IMR-90 (cell line): ENCODE measurements around the gene IL36A. TPM values are rescaled to one million over a fixed set of nuclear protein-coding genes. Genes with fewer than 3 reads are reported as not detected.

ENCODE experiments used
- ATAC-seq: fragments of 200-7000 bp; cut with Tn5 transposase; 2 replicates; pipeline ENCODE4 v1.9.1; 2020; ENCODE audit warnings: low read depth, mild to moderate bottlenecking, moderate library complexity
- BruUV-seq: library from RNA; stranded (reverse); fragments of 400-500 nt; replicated peaks from 2 replicates; lab custom pipeline; 2021; lab: Mats Ljungman, UMichigan
- CTCF ChIA-PET: fragments of 300-600 bp; formaldehyde crosslinking; extraction: SDS; loops from one replicate; lab custom pipeline; 2021; ENCODE audit warnings: antibody characterized with exemption; lab: Yijun Ruan, JAX
- POLR2A ChIA-PET: fragments of 300-600 bp; sonication (Branson Sonifier 250); formaldehyde crosslinking; loops from one replicate; lab custom pipeline; 2022; ENCODE audit warnings: antibody characterized with exemption; ENCODE audit not compliant: unreplicated experiment; lab: Charles Lee
- DNase-seq: peaks from one replicate; pipeline ENCODE4 v3.0.0; 2013
- H2AFZ ChIP-seq: replicated peaks from 2 replicates; pipeline ENCODE3; 2013; ENCODE audit warnings: low read length, mild to moderate bottlenecking; ENCODE audit not compliant: poor library complexity
- H2AK5ac ChIP-seq: 2 replicates; pipeline ENCODE4 v1.6.1; 2013; ENCODE audit warnings: low read depth, low read length, inconsistent platforms
- H2AK9ac ChIP-seq: replicated peaks from 2 replicates; pipeline ENCODE3; 2013; ENCODE audit warnings: mild to moderate bottlenecking, low read depth, low read length, moderate library complexity; ENCODE audit not compliant: poor library complexity
- H2BK120ac ChIP-seq: 2 replicates; pipeline ENCODE4 v1.6.1; 2013; ENCODE audit warnings: low read depth, low read length, inconsistent platforms
- H2BK15ac ChIP-seq: 3 replicates; pipeline ENCODE4 v1.6.1; 2013; ENCODE audit warnings: low read depth, low read length, inconsistent platforms
- H2BK20ac ChIP-seq: 2 replicates; pipeline ENCODE4 v1.6.1; 2013; ENCODE audit warnings: low read depth, mild to moderate bottlenecking, inconsistent platforms, low read length, moderate library complexity
- H2BK5ac ChIP-seq: 2 replicates; pipeline ENCODE4 v1.6.1; 2013; ENCODE audit warnings: mild to moderate bottlenecking, low read depth, low read length, inconsistent platforms; ENCODE audit not compliant: poor library complexity, severe bottlenecking
- H3K14ac ChIP-seq: replicated peaks from 2 replicates; pipeline ENCODE4 v1.6.1; 2013; ENCODE audit warnings: low read depth, low read length, inconsistent platforms
- H3K18ac ChIP-seq: 2 replicates; pipeline ENCODE4 v1.6.1; 2013; ENCODE audit warnings: low read depth, low read length, control low read depth
- H3K23ac ChIP-seq: 2 replicates; pipeline ENCODE4 v1.6.1; 2013; ENCODE audit warnings: low read depth, low read length, inconsistent platforms
- H3K27ac ChIP-seq: 2 replicates; pipeline ENCODE4 v1.5.1; 2013; ENCODE audit warnings: mild to moderate bottlenecking, control low read depth, low read length; ENCODE audit not compliant: insufficient read depth
- H3K27me3 ChIP-seq: 2 replicates; pipeline ENCODE4 v1.6.1; 2013; ENCODE audit warnings: low read length; ENCODE audit not compliant: control insufficient read depth, insufficient read depth
- H3K36me3 ChIP-seq: 2 replicates; pipeline ENCODE4 v1.6.1; 2013; ENCODE audit warnings: low read length, mixed read lengths; ENCODE audit not compliant: control insufficient read depth, insufficient read depth
- H3K4ac ChIP-seq: 2 replicates; pipeline ENCODE4 v1.6.1; 2013; ENCODE audit warnings: low read depth, low read length, inconsistent platforms
- H3K4me1 ChIP-seq: 2 replicates; pipeline ENCODE4 v1.6.1; 2013; ENCODE audit warnings: low read length, mixed read lengths; ENCODE audit not compliant: control insufficient read depth, insufficient read depth
- H3K4me2 ChIP-seq: 2 replicates; pipeline ENCODE4 v1.6.1; 2013; ENCODE audit warnings: low read depth, mild to moderate bottlenecking, control low read depth, low read length, moderate library complexity
- H3K4me3 ChIP-seq: 2 replicates; pipeline ENCODE4 v1.5.1; 2013; ENCODE audit warnings: low read depth, mild to moderate bottlenecking, control low read depth, low read length, moderate library complexity; ENCODE audit not compliant: insufficient read depth
- H3K56ac ChIP-seq: 2 replicates; pipeline ENCODE4 v1.6.1; 2013; ENCODE audit warnings: low read length, inconsistent platforms; ENCODE audit not compliant: insufficient read depth; ENCODE audit errors: extremely low read depth
- H3K79me1 ChIP-seq, 2 experiments: 2 replicates each; pipeline ENCODE4 v1.6.1; 2013; ENCODE audit warnings: low read length in 2 of 2, inconsistent platforms in 1 of 2, low read depth in 1 of 2
- H3K9ac ChIP-seq: 2 replicates; pipeline ENCODE4 v1.6.1; 2013; ENCODE audit warnings: low read depth, low read length, control low read depth
- H3K9me1 ChIP-seq: 2 replicates; pipeline ENCODE4 v1.6.1; 2013; ENCODE audit warnings: low read length, inconsistent platforms; ENCODE audit not compliant: insufficient read depth
- H3K9me3 ChIP-seq: 2 replicates; pipeline ENCODE4 v1.6.1; 2013; ENCODE audit warnings: low read length; ENCODE audit not compliant: control insufficient read depth, insufficient read depth
- H4K20me1 ChIP-seq: 2 replicates; pipeline ENCODE4 v1.6.1; 2013; ENCODE audit warnings: low read length, inconsistent platforms; ENCODE audit not compliant: insufficient read depth
- H4K5ac ChIP-seq: 2 replicates; pipeline ENCODE4 v1.6.1; 2013; ENCODE audit warnings: mild to moderate bottlenecking, low read depth, low read length, control low read depth
- H4K8ac ChIP-seq, 2 experiments: 2 replicates each; pipeline ENCODE4 v1.6.1; 2013; ENCODE audit warnings: low read depth in 2 of 2, low read length in 2 of 2, control low read depth in 1 of 2, inconsistent platforms in 1 of 2
- H4K91ac ChIP-seq: 2 replicates; pipeline ENCODE4 v1.6.1; 2013; ENCODE audit warnings: low read depth, low read length, inconsistent platforms; ENCODE audit not compliant: insufficient read depth
- BHLHE40 ChIP-seq: fragments of 150-350 bp; IDR thresholded peaks from 2 replicates; pipeline ENCODE4 v1.6.1; 2016; ENCODE audit warnings: mild to moderate bottlenecking, low read depth, low read length
- CEBPB ChIP-seq: IDR thresholded peaks from 2 replicates; pipeline ENCODE4 v1.6.1; 2012; ENCODE audit warnings: low read depth, low read length, improper control_type of control experiment
- CHD1 ChIP-seq: IDR thresholded peaks from 2 replicates; pipeline ENCODE4 v1.6.1; 2012; ENCODE audit warnings: low read depth, low read length, improper control_type of control experiment
- CTCF ChIP-seq: conservative IDR thresholded peaks from 2 replicates; pipeline ENCODE4 v1.5.1; 2012; ENCODE audit warnings: mild to moderate bottlenecking, low read depth, low read length, improper control_type of control experiment
- ELK1 ChIP-seq: fragments of 150-350 bp; IDR thresholded peaks from 2 replicates; pipeline ENCODE4 v1.6.1; 2016; ENCODE audit warnings: low read depth, mild to moderate bottlenecking, low read length, moderate library complexity, borderline replicate concordance
- FOS ChIP-seq: fragments of 150-350 bp; IDR thresholded peaks from 2 replicates; pipeline ENCODE4 v1.6.1; 2016; ENCODE audit warnings: low read depth, low read length
- MAFK ChIP-seq: IDR thresholded peaks from 2 replicates; pipeline ENCODE4 v1.6.1; 2012; ENCODE audit warnings: low read depth, low read length, improper control_type of control experiment
- MAZ ChIP-seq: IDR thresholded peaks from 2 replicates; pipeline ENCODE4 v1.6.1; 2012; ENCODE audit warnings: low read depth, mild to moderate bottlenecking, low read length, improper control_type of control experiment, moderate library complexity, borderline replicate concordance
- MXI1 ChIP-seq: IDR thresholded peaks from 2 replicates; pipeline ENCODE4 v1.6.1; 2012; ENCODE audit warnings: low read depth, mild to moderate bottlenecking, low read length, moderate library complexity, borderline replicate concordance
- NFE2L2 ChIP-seq: fragments of 150-350 bp; IDR thresholded peaks from 2 replicates; pipeline ENCODE4 v1.6.1; 2016; ENCODE audit warnings: low read depth, mild to moderate bottlenecking, low read length
- POLR2A ChIP-seq: IDR thresholded peaks from 2 replicates; pipeline ENCODE4 v1.6.1; 2012; ENCODE audit warnings: mild to moderate bottlenecking, low read depth, low read length
- RAD21 ChIP-seq: IDR thresholded peaks from 2 replicates; pipeline ENCODE4 v1.6.1; 2012; ENCODE audit warnings: low read length, improper control_type of control experiment
- RCOR1 ChIP-seq: IDR thresholded peaks from 2 replicates; pipeline ENCODE4 v1.6.1; 2012; ENCODE audit warnings: mild to moderate bottlenecking, low read length, improper control_type of control experiment; ENCODE audit not compliant: insufficient replicate concordance
- RFX5 ChIP-seq: IDR thresholded peaks from 2 replicates; pipeline ENCODE4 v1.8.0; 2012; ENCODE audit warnings: low read depth, mild to moderate bottlenecking, low read length, moderate library complexity
- SMC3 ChIP-seq: fragments of 150-350 bp; IDR thresholded peaks from 2 replicates; pipeline ENCODE4 v1.6.1; 2016; ENCODE audit warnings: low read depth, mild to moderate bottlenecking, antibody characterized with exemption, low read length, moderate library complexity
- USF2 ChIP-seq: fragments of 150-350 bp; IDR thresholded peaks from 2 replicates; pipeline ENCODE4 v1.6.1; 2017; ENCODE audit warnings: mild to moderate bottlenecking, antibody characterized with exemption, low read length, low read depth
- WGBS, 2 experiments: methylation state at CpG; one replicate each; pipeline versions ENCODE4 v1.1.5 to v1.1.7; 2013; ENCODE audit warnings: missing lambda C conversion rate in 2 of 2; ENCODE audit not compliant: insufficient read length in 1 of 2; ENCODE audit errors: extremely low coverage in 2 of 2; 5-methylcytosine and 5-hydroxymethylcytosine counted together
- dilution Hi-C: fragments of 300-500 bp; cut with HindIII; formaldehyde crosslinking; loops from one replicate; pipeline ENCODE4 v1.14.3; 2018; ENCODE audit warnings: low sequenced_read_pairs; ENCODE audit not compliant: unreplicated experiment
- in situ Hi-C: fragments of 300-500 bp; cut with MboI; formaldehyde crosslinking; loops from 3 replicates; pipeline ENCODE4 v1.14.3; 2019; ENCODE audit warnings: low sequenced_read_pairs, inconsistent platforms, mixed read lengths
- intact Hi-C: fragments of 100-400 bp; cut with micrococcal nuclease; formaldehyde crosslinking; loops from 2 replicates; pipeline ENCODE4 v1.10.0; 2022
- polyA plus RNA-seq, 3 experiments: library from polyadenylated mRNA; depleted of rRNA; stranded (reverse); fragments of >200 nt; gene quantifications; 2 replicates each; pipeline ENCODE4 v1.2.3, GENCODE V29; 2012; ENCODE audit warnings: low replicate concordance in 1 of 3
- total RNA-seq: library from RNA; depleted of rRNA; stranded (reverse); fragments of >200 nt; gene quantifications from 2 replicates; pipeline ENCODE4 v1.2.3, GENCODE V29; 2012

Gene IL36A
- total and polyA plus RNA-seq, 2 of the 4 experiments (the other 2 are of a cell fraction), result not detected

- Histone ChIP-seq H3K14ac (no peak overlapping the region), H4K20me1 (no peaks in the 10 kb centered on the region), H2BK120ac (no peak overlapping the region), H3K9ac (no peak overlapping the region), H3K79me1 (no peaks in the 10 kb centered on the region), H3K9me1 (no peaks in the 10 kb centered on the region), H2AFZ (no peak overlapping the region), H2AK9ac (no peak overlapping the region), H3K4ac (no peak overlapping the region), H4K91ac (no peak overlapping the region), H3K27me3 (peaks cover 5% of the 10 kb centered on the region; the same call in 1 of the 2 replicates), H3K18ac (no peak overlapping the region), H2BK15ac (no peak overlapping the region), H4K8ac (no peak overlapping the region), H3K27ac (no peak overlapping the region), H2BK5ac (no peak overlapping the region), H2BK20ac (no peak overlapping the region), H4K5ac (no peak overlapping the region), H3K56ac (no peak overlapping the region), H3K9me3 (no peaks in the 10 kb centered on the region), H3K23ac (no peak overlapping the region), H3K4me2 (no peak overlapping the region), H2AK5ac (no peak overlapping the region), H3K36me3 (no peaks in the 10 kb centered on the region), H3K4me1 (no peaks in the 10 kb centered on the region), H3K4me3 (no peak overlapping the region)
- intact Hi-C loops (no loop called here), in situ Hi-C loops (no loop called here), dilution Hi-C loops (no loop called here)
- DNase-seq, result no peak
- ChIA-PET POLR2A (no interaction called here), CTCF (no interaction called here)
- no CpG with 5 or more reads among the region's 2 CpGs for WGBS, 2 experiments
- TF ChIP-seq RAD21 (no peak), NFE2L2 (no peak), POLR2A (no peak), SMC3 (no peak), RCOR1 (no peak), MXI1 (no peak), BHLHE40 (no peak), MAFK (no peak), CEBPB (no peak), MAZ (no peak), USF2 (no peak), CTCF (no peak), RFX5 (no peak), ELK1 (no peak), CHD1 (no peak), FOS (no peak)
- ATAC-seq, result no peak
- BruUV-seq, result no TSS peak
These were observed 19.5 kb downstream of the IL36A start for GRCh38 chr2:113024764-113025163.
